ENCODE measurements around the gene SPTLC2.

DNA sequence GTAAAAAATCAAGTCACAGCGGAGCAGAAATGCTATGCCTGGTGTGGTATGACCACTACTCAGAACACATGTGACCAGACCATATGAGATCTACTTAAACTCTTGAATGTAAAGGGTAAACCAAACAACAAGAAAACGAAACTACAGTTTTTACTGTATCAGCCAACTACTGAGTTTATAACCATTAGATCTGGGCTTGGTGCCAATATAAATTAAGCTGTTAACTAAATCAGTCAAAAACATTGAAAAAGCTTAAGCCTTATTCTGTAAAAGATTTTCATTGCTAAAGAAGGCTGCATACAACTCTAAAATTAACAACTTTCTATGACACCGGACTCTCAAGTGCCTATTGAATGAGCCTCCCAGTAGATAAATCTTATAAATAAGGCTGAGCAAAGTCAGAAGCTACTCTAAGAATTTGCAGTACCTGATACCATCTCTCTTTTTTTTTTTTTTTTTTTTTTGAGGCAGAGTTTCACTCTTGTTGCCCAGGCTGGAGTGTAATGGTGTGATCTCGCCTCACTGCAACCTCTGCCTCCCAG, 35.4 kb downstream of the SPTLC2 start:
- TF ChIP-seq, protein P1, sequence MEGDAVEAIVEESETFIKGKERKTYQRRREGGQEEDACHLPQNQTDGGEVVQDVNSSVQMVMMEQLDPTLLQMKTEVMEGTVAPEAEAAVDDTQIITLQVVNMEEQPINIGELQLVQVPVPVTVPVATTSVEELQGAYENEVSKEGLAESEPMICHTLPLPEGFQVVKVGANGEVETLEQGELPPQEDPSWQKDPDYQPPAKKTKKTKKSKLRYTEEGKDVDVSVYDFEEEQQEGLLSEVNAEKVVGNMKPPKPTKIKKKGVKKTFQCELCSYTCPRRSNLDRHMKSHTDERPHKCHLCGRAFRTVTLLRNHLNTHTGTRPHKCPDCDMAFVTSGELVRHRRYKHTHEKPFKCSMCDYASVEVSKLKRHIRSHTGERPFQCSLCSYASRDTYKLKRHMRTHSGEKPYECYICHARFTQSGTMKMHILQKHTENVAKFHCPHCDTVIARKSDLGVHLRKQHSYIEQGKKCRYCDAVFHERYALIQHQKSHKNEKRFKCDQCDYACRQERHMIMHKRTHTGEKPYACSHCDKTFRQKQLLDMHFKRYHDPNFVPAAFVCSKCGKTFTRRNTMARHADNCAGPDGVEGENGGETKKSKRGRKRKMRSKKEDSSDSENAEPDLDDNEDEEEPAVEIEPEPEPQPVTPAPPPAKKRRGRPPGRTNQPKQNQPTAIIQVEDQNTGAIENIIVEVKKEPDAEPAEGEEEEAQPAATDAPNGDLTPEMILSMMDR (IDR thresholded peaks at IDR 0.05; ENCODE audit: insufficient read depth, low read length) = no peak
- no peak for TF ChIP-seq POLR2AphosphoS5 (IDR thresholded peaks at IDR 0.05; ENCODE audit: low read depth)
- TF ChIP-seq, protein P2, sequence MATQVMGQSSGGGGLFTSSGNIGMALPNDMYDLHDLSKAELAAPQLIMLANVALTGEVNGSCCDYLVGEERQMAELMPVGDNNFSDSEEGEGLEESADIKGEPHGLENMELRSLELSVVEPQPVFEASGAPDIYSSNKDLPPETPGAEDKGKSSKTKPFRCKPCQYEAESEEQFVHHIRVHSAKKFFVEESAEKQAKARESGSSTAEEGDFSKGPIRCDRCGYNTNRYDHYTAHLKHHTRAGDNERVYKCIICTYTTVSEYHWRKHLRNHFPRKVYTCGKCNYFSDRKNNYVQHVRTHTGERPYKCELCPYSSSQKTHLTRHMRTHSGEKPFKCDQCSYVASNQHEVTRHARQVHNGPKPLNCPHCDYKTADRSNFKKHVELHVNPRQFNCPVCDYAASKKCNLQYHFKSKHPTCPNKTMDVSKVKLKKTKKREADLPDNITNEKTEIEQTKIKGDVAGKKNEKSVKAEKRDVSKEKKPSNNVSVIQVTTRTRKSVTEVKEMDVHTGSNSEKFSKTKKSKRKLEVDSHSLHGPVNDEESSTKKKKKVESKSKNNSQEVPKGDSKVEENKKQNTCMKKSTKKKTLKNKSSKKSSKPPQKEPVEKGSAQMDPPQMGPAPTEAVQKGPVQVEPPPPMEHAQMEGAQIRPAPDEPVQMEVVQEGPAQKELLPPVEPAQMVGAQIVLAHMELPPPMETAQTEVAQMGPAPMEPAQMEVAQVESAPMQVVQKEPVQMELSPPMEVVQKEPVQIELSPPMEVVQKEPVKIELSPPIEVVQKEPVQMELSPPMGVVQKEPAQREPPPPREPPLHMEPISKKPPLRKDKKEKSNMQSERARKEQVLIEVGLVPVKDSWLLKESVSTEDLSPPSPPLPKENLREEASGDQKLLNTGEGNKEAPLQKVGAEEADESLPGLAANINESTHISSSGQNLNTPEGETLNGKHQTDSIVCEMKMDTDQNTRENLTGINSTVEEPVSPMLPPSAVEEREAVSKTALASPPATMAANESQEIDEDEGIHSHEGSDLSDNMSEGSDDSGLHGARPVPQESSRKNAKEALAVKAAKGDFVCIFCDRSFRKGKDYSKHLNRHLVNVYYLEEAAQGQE (IDR thresholded peaks at IDR 0.05; ENCODE audit: insufficient replicate concordance, low read depth) = no peak
- TF ChIP-seq GABPA (IDR thresholded peaks at IDR 0.05; ENCODE audit: low read depth) = no peak

All from HL-60 (cell line).